HG02852 (cell line): ENCODE data around the gene RPTOR.
"Not testable (repeated sequence)": the region's sequence is repeated elsewhere in the genome, so short reads cannot be mapped to it uniquely, and the experiment has no call there.

ENCODE experiments used
- ATAC-seq: cut with Tn5 transposase; IDR thresholded peaks from one replicate; pipeline ENCODE4 v1.9.1; 2021; ENCODE audit warnings: mild to moderate bottlenecking, moderate library complexity; ENCODE audit not compliant: unreplicated experiment

Gene RPTOR

GRCh38 chr17:80691784-80692183, 147.1 kb downstream of the RPTOR start:
- no peak for ATAC-seq

GRCh38 chr17:80692931-80693467, 148.4 kb downstream of the RPTOR start:
- no peak for ATAC-seq

- no peak for ATAC-seq
These were observed 148.9 kb downstream of the RPTOR start for GRCh38 chr17:80693511-80693910.

- no peak for ATAC-seq
These were observed 149.7 kb downstream of the RPTOR start for GRCh38 chr17:80694085-80694991.

- no peak for ATAC-seq
These were observed 150.6 kb downstream of the RPTOR start for GRCh38 chr17:80694992-80695912.

GRCh38 chr17:80695979-80696378, 151.3 kb downstream of the RPTOR start:
- ATAC-seq: no peak

GRCh38 chr17:80696456-80696855, 151.8 kb downstream of the RPTOR start:
- ATAC-seq: no peak

GRCh38 chr17:80696964-80697363, 152.3 kb downstream of the RPTOR start:
- ATAC-seq: no peak

GRCh38 chr17:80698297-80698696, 153.7 kb downstream of the RPTOR start:
- no peak for ATAC-seq

GRCh38 chr17:80699205-80699604, 154.6 kb downstream of the RPTOR start:
- not testable (repeated sequence) for ATAC-seq

- no peak for ATAC-seq
These were observed 157.1 kb downstream of the RPTOR start for GRCh38 chr17:80701730-80702129.

- ATAC-seq: no peak
These were observed 157.9 kb downstream of the RPTOR start for GRCh38 chr17:80702315-80703141.

- ATAC-seq: no peak
These were observed 158.5 kb downstream of the RPTOR start for GRCh38 chr17:80703142-80703478.

- no peak for ATAC-seq
These were observed 159.8 kb downstream of the RPTOR start for GRCh38 chr17:80704381-80704819.

- no peak for ATAC-seq
These were observed 160.3 kb downstream of the RPTOR start for GRCh38 chr17:80704894-80705293.

GRCh38 chr17:80705988-80706387, 161.3 kb downstream of the RPTOR start:
- ATAC-seq: no peak

GRCh38 chr17:80706463-80706867, 161.8 kb downstream of the RPTOR start:
- ATAC-seq: no peak

- no peak for ATAC-seq
These were observed 163.8 kb downstream of the RPTOR start for GRCh38 chr17:80708480-80708879.

- no peak for ATAC-seq
These were observed 164.6 kb downstream of the RPTOR start for GRCh38 chr17:80709090-80709695.

- ATAC-seq: no peak
These were observed 166.2 kb downstream of the RPTOR start for GRCh38 chr17:80710714-80711302.
